ENCODE results near the gene NUP43.
A peak's percentile ranks its signal among the peaks of the same experiment; 100 is the strongest.
"Not testable (repeated sequence)": the region's sequence is repeated elsewhere in the genome, so short reads cannot be mapped to it uniquely, and the experiment has no call there.

Gene NUP43, protein sequence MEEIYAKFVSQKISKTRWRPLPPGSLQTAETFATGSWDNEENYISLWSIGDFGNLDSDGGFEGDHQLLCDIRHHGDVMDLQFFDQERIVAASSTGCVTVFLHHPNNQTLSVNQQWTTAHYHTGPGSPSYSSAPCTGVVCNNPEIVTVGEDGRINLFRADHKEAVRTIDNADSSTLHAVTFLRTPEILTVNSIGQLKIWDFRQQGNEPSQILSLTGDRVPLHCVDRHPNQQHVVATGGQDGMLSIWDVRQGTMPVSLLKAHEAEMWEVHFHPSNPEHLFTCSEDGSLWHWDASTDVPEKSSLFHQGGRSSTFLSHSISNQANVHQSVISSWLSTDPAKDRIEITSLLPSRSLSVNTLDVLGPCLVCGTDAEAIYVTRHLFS

DNA sequence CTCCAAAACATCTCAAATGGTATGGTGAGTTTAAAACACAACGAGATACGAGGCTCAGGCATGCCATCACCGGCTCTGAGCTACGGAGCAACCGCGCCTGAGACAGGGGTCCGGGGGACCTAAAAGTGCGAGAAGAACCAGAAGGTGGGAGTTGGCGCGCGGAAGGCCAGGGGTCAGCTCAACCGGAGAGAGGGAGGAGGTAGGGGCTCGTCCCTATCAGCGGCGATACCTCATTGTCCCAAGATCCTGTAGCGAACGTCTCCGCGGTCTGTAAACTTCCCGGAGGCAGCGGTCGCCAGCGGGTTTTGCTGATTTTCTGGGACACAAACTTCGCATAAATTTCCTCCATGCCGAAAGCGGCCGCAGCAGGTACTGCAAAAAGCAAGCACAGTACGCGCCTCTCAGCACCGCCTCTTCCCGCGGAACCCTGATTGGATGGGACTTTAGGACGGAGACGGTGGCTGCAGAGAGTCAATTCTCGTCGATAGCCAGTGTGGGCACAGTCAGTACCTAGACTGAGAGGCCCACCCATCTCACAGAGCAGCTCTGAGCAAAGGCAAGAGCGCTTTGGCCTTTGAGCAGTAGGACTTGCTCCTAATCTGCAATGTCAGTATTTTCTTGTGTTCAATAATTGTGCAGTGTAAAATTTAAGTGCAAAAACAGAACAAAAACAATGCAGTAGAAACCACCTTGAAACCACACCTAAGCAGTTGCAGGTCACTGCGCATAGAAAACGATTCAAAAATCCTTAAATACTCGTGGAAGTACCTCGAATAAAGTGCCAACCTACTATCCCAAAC lies at the start of gene NUP43:
NUP43 (minus strand) TSS at position 383 of the 800 bp plus-strand sequence; CDS start at position 349, 34 bp downstream.
- peak; percentile 83 to 90 for DNase-seq (ENCODE audit: low read depth in 2 of 2)

DNA sequence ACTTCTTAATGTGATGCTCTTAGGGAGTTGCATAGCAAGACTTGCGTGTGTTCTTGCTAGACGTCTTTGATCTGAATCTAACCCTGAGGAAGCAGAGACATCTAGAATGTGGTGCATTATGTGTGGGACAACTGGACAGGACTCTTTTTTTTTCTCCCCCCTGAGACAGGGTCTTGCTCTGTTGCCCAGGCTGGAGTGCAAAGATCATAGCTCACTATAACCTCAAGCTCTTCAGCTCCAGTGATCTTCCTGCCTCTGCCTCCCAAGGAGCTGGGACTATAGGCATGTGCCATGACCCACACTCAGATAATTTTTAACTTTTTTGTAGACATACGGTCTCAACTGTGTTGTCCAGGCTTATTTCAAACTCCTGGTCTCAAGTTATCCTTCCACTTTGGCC lies 37.2 kb upstream of the NUP43 start:
- no peak for DNase-seq (ENCODE audit: low read depth in 2 of 2)

DNA sequence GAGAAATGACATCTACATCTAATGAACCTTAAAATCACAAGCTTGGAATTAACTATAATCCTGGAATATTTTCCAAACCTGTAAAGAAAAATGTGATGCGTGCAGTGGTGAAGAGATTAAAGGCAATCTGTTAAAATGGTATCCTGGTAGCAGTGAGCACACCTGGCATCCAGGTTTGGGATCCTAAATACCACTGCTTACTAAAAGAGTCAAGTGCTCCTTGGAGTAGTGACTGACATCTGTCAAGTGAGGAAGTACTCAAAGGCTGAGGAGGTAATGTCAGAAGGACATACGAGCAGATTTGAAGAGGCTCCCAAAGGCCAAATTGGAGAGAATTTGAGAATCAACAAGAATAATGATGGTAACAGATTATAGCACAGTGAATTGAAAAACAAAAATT lies 36.0 kb upstream of the NUP43 start:
- DNase-seq (ENCODE audit: low read depth in 2 of 2), result no peak

DNA sequence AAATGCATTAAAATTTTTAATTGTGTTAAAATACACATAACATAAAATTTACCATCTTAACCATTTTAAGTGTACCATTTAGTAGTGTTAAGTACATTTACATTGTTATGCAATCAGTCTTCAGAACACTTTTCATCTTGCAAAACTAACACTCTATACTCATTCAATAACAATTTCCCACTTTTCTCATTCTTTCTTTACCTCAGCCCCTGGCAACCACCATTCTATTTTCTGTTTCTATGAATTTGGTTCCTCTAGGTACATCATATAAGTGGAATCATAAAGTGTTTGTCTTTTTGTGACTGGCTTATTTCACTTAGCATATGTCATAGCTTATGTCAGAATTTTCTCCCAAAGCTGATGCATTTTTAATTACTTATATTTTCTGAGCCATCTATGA lies 35.4 kb upstream of the NUP43 start:
- DNase-seq (ENCODE audit: low read depth in 2 of 2), result no peak

DNA sequence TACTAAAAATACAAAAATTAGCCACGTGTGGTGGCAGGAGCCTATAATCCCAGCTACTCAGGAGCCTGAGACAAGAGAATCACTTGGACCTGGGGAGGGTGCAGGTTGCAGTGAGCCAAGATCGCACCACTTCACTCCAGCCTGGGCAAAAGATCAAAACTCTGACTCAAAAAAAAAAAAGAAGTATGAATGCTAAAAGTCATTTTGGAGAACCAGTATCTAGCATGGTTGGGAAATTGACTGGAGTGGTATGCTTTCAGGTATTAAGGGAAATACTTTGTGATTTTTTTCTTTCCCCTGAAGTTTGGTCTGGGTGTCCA lies 33.3 kb upstream of the NUP43 start:
- no peak for DNase-seq (ENCODE audit: low read depth in 2 of 2)

DNA sequence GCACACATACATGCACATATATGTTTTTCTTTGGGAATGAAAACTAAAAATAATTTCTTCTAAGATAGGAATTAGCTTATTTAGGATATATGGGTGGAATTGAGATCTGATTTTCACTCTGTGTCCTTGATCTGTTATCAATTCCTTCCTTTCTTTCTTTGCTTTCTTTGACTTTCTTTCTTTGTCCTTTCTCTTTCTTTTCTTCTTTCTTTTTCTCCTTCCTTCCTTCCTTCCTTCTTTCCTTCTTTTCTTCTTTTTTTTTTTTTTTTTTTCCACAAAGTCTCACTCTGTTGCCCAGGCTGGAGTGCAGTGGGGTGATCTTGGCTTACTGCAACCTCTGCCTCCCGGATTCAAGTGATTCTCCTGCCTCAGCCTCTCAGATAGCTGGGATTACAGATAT lies 31.3 kb upstream of the NUP43 start:
- DNase-seq (ENCODE audit: low read depth in 2 of 2), result no peak

DNA sequence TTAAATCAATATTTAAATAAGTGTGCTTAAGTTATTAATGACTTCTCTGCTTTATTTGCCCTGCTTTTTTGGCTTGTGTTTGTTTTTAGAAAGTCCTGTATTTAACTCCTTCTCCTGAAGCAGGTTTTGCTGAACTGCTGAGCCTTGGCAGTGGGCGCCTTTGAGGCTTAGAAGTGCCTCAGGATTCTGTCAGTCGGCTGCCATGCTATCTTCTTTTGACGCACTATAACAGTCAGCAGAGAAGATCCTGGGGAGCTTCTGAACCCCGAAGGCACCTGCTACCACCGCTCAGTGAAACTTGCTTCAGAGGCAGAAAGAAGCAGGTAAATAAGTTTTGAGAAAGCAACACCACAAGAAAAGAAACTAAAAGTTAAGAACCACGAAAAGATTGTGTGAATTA lies 25.6 kb upstream of the NUP43 start:
- DNase-seq (ENCODE audit: low read depth in 2 of 2), result no peak

DNA sequence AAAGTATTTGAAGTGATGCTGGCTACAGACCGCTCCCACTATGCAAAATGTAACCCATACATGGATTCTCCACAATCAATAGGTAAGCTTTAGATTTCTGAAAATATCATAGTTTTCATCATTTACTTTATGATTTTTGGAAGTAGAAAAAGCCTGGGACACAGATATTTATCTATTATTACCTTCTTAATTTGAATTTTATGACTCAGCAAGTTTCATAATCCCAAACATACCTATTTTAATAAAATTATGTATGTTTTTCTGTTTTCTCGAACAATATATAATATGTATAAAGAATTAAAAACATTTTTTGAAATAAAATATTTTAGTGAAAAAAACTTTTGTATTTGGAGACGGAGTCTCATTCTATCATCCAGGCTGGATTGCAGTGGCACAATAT lies 24.9 kb upstream of the NUP43 start:
- no peak for DNase-seq (ENCODE audit: low read depth in 2 of 2)

DNA sequence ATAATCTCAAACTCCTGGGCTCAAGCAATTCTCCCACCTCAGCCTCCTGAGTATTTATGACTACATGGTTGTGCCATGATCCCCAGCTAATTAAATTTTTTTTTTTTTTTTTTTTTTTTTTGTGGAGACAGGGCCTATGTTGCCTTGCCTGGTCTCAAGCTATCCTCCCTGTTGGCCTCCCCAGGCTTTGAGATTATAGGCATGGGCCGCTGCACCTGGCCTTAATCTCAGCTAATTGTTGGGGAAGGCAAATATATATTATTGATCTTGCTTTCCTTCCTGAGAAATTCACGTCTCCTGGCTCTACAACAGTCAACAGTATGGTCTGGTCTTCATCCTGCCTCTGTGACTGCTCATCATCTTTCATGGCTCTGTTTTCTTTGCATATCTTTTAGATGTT lies 23.3 kb upstream of the NUP43 start:
- DNase-seq (ENCODE audit: low read depth in 2 of 2), result no peak

DNA sequence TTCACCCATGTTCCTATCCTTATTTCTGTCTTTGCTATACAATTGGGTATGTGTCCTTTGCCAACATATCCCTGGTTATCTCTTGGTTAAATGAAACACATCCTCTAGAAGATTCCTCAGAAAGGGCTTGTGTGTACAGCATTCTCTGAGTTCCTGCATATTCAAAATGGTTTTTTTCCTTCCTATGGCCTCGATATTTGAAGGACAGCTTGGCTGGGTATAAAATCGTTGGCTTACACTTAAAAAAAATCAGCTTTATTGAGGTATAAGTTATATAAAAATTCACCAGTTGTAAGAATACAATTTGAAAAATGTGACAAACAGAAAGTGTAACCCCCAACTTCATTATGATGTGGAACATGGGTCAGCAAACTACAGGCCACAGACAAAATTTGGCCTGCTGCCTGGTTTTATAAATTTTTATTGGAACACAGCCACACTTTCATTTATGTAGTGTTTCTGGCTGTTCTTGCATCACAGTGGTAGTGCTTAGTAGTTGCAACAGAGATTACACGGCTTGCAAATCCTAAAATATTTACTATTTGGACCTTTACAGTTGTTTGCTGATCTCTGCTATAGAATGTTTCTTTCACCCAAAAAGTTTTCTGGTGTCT lies 19.9 kb upstream of the NUP43 start:
- DNase-seq (ENCODE audit: low read depth in 2 of 2), result no peak

DNA sequence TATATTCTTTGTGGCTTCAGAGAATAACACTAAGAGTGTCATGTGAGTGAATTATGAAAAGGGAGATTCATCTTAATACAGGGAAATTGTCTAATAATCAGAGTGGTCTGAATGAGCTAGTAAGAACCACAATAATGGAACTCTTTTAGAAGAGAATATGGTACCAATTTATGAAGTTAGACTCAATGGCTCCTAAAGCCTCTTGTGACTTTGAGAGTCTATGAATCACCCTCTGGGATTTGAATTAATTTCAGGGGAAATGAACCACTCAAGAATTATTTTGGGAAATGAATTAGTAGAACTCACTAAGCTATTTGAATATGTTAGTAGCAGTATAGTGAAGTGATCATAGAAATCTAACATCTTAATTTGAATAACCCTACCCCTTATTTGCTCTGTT lies 17.5 kb upstream of the NUP43 start:
- no peak for DNase-seq (ENCODE audit: low read depth in 2 of 2)

DNA sequence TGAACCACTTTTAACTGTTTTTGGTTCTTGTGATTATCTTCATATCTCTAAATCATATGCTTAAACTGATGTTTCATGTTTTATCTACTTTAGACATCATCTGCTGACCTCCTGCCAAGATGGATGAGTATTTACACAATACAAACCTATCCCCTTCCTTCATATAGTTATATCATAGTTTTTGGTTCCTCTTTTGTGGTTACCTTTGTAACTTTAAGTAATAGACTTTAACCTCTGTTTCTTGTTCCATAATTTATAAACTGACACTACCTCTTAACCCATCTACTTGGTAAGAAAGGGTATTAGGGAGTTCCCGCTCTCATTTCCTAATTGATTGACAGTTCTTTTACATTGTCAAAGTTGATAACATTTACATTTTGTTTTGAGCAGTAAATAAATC lies 15.1 kb upstream of the NUP43 start:
- DNase-seq (ENCODE audit: low read depth in 2 of 2), result no peak

DNA sequence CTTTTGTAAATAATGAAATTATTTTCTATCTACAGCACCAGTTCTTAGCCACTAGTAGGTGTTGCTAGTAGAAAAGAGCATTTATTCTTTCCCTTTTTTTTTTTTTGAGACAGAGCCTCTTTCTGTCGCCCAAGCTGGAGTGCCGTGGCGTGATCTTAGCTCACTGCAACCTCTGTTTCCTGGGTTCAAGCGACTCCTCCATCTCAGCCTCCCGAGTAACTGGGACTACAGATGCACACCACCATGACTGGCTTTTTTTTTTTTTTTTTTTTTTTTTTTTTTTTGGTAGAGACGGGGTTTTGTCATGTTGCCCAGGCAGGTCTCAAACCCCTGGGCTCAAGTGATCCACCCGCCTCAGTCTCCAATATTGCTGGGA lies 9.9 kb upstream of the NUP43 start:
- DNase-seq (ENCODE audit: low read depth in 2 of 2), result no peak

DNA sequence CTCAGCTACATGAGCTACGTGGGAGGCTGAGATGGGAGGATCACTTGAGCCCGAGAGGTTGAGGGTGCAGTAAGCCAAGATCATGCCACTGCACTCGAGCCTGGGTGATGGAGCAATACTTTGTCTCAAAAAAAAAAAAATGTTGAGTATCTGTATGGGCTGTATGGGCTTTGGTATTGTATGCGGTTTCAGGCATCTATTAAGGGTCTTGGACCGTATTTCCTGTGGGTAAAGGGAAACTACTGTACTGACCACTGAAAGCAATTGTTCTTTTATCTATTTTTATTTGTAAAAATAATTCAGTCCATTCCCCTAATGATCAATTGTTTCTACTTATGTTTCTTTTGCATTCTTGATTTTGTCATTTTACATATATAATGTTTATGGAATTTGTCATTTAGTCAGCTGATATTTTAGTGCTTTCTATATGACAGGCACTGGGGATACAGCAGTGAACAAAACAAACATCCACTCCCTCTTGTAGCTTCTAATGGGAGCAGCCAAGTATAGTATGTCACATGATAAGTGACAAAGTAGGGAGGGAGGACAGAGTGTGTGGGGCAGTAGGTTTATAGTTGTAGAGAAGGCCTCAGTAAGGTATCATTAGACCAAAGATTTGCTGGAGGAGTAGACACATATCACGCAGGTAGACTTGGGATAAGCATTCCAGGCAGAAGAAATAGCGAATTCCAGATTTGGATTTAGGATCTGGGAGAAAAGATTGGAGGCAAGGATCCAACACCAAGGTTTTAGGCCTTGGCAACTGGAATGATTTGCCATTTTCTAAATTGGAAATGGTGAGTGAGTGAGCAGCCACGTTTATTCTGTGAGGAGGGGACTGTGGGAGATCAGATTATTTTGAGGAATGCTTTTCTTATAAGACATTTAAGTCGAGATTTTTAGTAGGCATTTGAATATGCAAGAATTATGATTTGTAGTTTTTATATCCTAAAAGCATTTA lies 9.3 kb upstream of the NUP43 start:
- no peak for DNase-seq (ENCODE audit: low read depth in 2 of 2)

DNA sequence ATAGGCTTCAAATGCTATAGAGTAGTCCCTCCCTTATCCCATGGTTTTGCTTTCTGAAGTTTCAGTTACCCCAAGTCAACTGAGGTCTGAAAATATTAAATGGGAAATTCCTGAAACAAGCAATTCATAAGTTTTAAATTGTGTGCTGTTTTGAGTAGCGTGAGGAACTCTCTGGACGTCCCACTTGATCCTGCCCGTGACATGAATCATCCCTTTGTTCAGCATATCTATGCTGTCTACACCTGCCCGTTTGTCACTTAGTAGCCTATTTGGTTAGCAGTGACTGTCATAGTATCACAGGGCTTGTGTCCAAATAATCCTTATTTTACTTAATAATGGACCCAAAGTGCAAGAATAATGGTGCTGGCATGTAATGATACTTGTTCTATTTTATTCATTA lies 8.2 kb upstream of the NUP43 start:
- DNase-seq (ENCODE audit: low read depth in 2 of 2), result no peak

DNA sequence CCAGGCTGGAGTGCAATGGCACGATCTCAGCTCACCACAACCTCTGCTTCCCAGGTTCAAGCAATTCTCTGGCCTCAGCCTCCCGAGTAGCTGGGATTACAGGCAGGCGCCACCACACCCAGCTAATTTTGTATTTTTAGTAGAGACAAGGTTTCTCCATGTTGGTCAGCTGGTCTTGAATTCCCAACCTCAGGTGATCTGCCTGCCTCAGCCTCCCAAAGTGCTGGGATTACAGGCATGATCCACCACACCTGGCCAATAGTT lies 7.0 kb upstream of the NUP43 start:
- not testable (repeated sequence) for DNase-seq (ENCODE audit: low read depth in 2 of 2)

DNA sequence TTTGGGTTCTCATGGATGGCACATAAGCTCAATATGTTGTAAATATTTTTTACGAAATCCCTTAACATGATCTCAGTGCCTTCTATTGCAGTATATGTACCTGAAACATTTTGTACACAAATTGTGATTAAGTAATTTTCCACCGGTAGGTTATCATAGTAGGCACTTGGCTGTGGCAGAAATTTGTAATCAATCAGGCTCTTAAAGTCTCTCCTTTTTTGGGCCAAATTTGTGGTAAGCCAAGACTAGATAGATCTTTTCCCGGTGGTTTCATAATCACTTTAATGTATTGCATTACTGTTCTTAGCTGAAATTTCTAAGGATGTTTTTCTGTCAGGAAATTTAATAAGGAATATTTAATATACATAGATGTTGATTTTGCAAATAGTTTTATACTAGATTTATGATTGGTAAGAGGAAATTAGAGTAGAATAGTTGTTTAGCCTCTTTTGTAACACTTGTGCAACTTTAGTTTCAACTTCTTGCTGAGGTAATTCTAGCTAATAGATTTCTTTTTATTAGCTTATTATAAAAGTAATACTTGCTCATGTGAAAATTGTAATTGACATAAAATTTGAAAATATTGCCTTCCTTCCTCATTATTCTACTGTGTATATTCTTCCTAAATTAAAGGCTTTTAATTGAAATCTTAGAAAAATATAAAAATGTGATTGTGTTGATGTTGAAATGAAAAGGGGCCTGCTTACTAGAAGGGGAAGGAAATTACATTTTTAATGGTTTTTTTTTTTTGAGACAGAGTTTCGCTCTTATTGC lies 6.5 kb upstream of the NUP43 start:
- DNase-seq (ENCODE audit: low read depth in 2 of 2), result no peak

DNA sequence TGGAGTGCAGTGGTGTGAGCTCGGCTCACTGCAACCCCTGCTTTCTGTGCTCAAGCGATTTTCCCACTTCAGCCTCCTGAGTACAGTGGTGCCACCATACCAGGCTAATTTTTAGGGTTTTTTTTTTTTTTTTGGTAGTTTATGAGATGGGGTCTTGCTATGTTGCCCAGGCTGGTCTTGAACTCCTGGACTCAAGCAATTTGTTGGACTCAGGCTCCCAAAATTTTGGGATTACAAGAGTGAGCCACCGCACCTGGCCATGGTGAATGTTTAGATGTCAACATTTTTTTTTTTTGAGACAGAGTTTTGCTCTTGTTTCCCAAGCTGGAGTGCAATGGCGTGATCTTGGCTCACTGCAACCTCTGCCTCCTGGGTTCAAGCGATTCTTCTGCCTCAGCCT lies 5.6 kb upstream of the NUP43 start:
- not testable (repeated sequence) for DNase-seq (ENCODE audit: low read depth in 2 of 2)

DNA sequence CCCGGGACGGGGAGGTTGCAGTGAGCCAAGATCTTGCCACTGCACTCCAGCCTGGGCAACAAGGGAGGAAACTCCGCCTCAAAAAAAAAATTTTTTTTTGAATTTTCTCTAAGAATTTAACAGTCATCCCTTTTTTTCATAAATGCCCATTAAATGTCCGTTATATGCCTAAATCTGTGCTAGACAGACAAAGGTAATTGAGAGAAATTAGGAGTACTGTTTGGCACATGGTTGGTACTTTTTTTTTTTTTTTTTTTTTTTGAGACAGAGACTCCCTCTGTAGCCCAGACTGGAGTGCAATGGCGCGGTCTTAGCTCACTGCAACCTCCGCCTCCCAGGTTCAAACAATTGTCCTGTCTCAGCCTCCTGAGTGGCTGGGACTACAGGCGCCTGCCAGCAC lies 4.9 kb upstream of the NUP43 start:
- no peak for DNase-seq (ENCODE audit: low read depth in 2 of 2)

DNA sequence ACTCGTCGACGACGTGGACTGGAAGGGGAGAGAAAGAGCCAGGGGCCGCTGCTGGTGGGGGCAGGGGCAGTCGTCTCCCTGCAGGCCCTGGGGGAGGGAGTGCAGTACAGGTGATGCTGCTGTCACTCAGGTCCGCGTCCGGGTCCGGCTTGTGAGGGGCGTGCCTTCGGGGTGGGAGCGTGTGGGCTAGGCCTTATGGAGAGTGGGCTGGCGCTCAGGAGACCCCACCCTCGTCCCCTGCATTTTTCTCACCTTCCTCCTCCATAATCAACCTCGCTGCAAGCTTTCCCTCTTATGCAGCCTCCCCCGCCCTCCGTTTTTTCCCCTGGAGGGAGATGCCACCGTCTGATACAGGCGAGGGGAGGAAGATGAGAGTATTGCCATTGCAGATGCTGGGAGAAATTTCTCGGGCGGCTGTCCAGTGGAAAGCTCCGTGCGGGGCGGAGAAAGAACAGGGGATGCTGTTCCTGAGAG lies 3.8 kb upstream of the NUP43 start:
- DNase-seq (ENCODE audit: low read depth in 2 of 2), result peak in 1 of 2 donors; percentile 5

DNA sequence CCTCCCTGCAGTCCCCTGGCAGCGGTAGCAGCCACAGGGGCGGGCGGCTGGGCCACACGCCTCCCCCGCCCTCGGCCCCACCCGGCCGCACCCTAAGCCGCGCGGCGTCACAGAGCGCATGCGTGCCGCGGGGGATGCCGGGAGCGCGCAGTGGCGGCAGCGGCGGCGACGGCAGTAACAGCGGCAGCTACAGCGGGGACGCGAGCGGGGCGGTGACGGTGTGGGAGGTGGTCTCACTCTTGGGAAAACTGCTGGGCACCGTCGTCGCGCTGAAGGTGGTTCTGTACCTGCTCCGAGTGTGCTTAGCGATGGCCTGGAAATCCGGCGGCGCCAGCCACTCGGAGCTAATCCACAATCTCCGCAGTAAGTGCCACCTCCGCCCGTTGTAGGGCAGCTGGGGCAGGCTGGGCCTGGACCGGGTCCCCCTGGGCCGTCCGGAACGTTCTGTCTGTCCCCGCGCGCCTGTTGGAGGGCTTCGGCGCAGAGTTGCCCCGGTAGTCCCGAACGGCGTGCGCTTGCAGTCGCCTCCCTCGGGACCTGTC lies 3.3 kb upstream of the NUP43 start, which contains the start of gene PCMT1:
PCMT1 (plus strand) TSS at position 148 of the 542 bp plus-strand sequence; CDS start at position 309, 161 bp downstream.
- peak; percentile 79 to 81 for DNase-seq (ENCODE audit: low read depth in 2 of 2)

Measured in stimulated activated CD8-positive, alpha-beta memory T cell treated with anti-CD3 and anti-CD28 coated beads, Interleukin-7, amount 100 ng/mL, for 1 hour (primary cell).